ENCODE results near the gene PRDM1. TPM values are rescaled to one million over a fixed set of nuclear protein-coding genes. Genes with fewer than 3 reads are reported as not detected.

PRDM1 gene
- total and polyA plus RNA-seq, 11 donors = 0.36 to 10.8 (median 1.7) TPM

GRCh38 chr6:106112433-106112832 lies 26.3 kb downstream of the PRDM1 start:
- Histone ChIP-seq H3K4me3 (no peak overlapping the region), H3K4me1 (peaks cover 0 to 52% (median 0%) of the 10 kb centered on the region in 12 donors), H3K36me3 (peaks cover 0 to 16% (median 8%) of the 10 kb centered on the region in 9 donors), H3K27ac (no peak overlapping the region), H3K27me3 (no peaks in the 10 kb centered on the region), H3K9me3 (no peaks in the 10 kb centered on the region)
- ATAC-seq (no peak), DNase-seq (no peak)
- intact Hi-C loops (cut with DNase I) = no loop called here
- WGBS, 4 donors = 83 to 93% (median 90%) methylated on average over 2 of the region's 2 CpGs
- TF ChIP-seq POLR2A (IDR thresholded peaks at IDR 0.05) (no peak), CTCF (IDR thresholded peaks at IDR 0.05) (no peak)

GRCh38 chr6:106113256-106113959 lies 27.3 kb downstream of the PRDM1 start:
- DNase-seq (no peak), ATAC-seq (peak in 1 of 4 donors; percentile 51)
- H3K27ac ChIP-seq = peak overlapping the region in 3 of 12 donors; percentile 12 to 61 (median 41)
- intact Hi-C loops (cut with DNase I) = no loop called here
- H3K36me3 ChIP-seq = peaks cover 0 to 7% (median 0%) of the 10 kb centered on the region in 9 donors
- H3K9me3 ChIP-seq = no peaks in the 10 kb centered on the region
- H3K27me3 ChIP-seq = no peaks in the 10 kb centered on the region
- H3K4me3 ChIP-seq = no peak overlapping the region
- peaks cover 0 to 62% (median 0%) of the 10 kb centered on the region in 12 donors for H3K4me1 ChIP-seq
- TF ChIP-seq CTCF (IDR thresholded peaks at IDR 0.05) (no peak), POLR2A (IDR thresholded peaks at IDR 0.05) (no peak)
- 55 to 66% (median 60%) methylated on average over 10 of the region's 10 CpGs for WGBS, 4 donors

- intact Hi-C loops (cut with DNase I) = no loop called here
- H3K4me3 ChIP-seq = peak overlapping the region in 1 of 12 donors; percentile 15
- ATAC-seq (no peak), DNase-seq (no peak)
- no peaks in the 10 kb centered on the region for H3K9me3 ChIP-seq
- WGBS, 4 donors = 91 to 96% (median 94%) methylated on average over 9 of the region's 9 CpGs
- peaks cover 0 to 2% (median 0%) of the 10 kb centered on the region in 9 donors for H3K36me3 ChIP-seq
- H3K27ac ChIP-seq = peak overlapping the region in 1 of 12 donors; percentile 61
- H3K27me3 ChIP-seq = no peaks in the 10 kb centered on the region
- TF ChIP-seq POLR2A (IDR thresholded peaks at IDR 0.05) (no peak), CTCF (IDR thresholded peaks at IDR 0.05) (no peak)
- peaks cover 0 to 73% (median 0%) of the 10 kb centered on the region in 12 donors for H3K4me1 ChIP-seq
Measured at GRCh38 chr6:106114492-106114891, 28.4 kb downstream of the PRDM1 start.

GRCh38 chr6:106115286-106115685 lies 29.1 kb downstream of the PRDM1 start:
- peak overlapping the region in 1 of 12 donors; percentile 61 for H3K27ac ChIP-seq

More at GRCh38 chr6:106115286-106115685, 29.1 kb downstream of the PRDM1 start:
- 91 to 95% (median 93%) methylated on average over 5 of the region's 5 CpGs for WGBS, 4 donors
- H3K27me3 ChIP-seq = no peaks in the 10 kb centered on the region
- H3K4me3 ChIP-seq = no peak overlapping the region
- H3K4me1 ChIP-seq = peaks cover 0 to 79% (median 0%) of the 10 kb centered on the region in 12 donors
- intact Hi-C loops (cut with DNase I) = no loop called here
- no peak for ATAC-seq
- DNase-seq = no peak
- TF ChIP-seq CTCF (IDR thresholded peaks at IDR 0.05) = no peak
- no peak for TF ChIP-seq POLR2A (IDR thresholded peaks at IDR 0.05)
- no peaks in the 10 kb centered on the region for H3K36me3 ChIP-seq
- no peaks in the 10 kb centered on the region for H3K9me3 ChIP-seq

All from heart left ventricle (tissue), 16 donors.